ENCODE results near the gene PLEKHA8.

The PLEKHA8 gene

DNA sequence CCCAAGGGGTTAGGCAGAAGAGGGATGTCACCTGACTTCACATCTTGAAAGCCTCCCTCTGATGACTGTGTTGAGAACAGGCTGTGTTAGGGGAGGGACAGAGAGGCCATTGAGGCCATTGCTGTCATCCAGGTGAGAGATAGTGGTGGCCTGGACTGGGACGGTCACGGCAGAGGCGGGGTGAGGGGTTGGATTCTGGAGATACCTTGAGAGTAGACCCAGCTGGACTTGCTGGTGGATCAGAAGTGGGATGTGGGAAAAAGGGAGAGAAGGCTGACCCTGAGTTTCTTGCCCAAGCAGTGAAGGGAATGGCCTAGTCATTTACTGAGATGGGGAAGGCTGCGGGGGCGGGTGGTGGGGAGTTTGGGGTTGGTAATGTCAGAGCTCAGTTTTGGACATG, 120.2 kb downstream of the PLEKHA8 start:
- no peak for DNase-seq

DNA sequence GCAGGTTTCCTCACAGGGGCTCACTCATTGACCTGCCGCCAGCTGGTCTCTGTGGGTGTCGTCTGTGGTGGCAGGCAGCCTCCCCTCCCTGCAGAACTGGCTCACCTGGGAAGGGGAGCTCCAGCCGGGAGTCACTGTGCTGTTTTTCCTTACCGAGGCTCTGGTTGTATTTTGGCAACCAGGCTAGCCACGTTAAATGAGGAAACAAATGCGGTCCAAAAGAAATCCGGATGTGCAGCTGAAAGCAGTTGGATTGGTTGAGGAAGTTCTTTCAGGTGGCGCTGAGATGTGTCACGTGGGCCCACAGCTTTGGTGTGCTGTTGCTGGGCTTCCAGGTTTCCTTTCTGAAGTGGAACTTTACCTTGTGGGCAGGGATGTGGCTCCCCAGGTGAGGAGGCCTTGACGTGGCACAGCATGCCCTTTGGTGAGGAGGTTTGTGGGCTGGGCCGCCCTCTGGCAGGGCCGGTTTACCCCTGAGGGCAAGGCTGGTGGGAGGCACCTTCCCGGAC, 120.8 kb downstream of the PLEKHA8 start:
- DNase-seq, result no peak

DNA sequence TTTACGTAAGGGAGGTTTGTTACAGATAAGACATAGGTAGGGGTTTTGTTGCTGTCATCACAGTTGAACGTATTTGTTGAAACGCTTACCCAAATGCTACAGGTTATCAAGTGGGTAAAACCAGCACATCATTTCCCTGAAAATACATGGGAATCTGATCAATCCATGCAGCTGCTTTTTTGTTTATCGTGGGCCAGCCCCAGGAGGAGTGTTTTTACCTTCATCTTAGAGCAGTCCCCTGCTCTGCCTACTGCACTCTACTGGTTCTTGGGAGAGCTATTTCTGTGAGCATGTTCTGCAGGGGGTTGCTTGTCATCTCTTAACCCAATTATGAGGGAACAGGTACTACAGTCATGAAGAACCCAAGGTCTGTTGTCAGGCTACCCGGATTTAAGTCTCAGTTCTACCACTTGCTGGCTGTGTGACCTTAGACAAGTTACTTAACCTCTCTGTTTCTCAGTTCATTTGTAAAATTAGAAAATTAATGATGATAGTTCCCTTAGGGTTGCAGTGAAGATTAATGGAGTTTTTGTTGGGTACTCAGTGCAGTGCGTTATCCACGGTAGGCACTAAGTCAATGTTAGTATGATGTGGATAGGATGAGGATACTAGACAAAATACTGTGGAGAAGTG, 121.5 kb downstream of the PLEKHA8 start:
- DNase-seq, result no peak

DNA sequence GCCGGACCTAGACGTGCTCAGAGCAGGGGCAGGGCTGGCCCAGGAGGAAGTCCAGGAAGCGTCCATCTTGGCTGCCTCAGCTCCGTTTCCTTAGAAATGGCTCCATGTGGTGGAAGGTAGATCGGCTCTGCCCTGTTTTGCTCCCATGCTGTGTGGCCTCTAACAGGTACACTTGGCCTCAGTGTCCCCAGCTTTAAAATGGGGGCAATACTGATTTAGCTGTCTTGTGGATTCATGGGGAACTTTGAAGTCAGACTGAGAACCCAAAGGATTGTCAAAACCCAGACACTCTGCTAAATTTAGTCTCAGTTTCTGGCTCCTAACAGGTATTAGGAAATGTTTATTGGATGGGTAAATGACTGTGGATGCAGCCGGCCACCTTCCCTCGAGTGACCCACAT, 122.5 kb downstream of the PLEKHA8 start:
- DNase-seq, result no peak

DNA sequence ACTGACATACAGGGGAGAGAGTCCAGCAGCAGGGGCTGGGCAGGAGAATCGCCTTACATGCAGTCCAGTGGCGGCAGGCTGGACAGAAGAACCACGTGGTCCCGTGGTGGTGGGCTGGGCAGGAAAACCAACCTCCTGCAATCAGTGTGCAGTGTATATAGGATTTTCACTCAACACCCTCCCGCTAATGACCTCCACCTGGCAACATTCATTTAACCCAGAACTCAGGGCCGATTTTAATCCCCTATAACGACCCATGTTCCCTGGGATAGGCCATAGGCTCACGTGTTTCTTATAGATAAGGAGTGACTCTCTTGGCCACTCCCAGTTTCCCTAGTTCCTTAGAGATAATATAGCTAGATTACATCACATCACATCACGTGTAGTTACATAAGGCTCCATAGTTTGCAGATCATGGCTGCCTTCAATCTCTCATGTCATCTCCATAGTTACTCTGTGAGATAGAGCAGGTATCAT, 125.9 kb downstream of the PLEKHA8 start:
- DNase-seq, result peak; percentile 69

DNA sequence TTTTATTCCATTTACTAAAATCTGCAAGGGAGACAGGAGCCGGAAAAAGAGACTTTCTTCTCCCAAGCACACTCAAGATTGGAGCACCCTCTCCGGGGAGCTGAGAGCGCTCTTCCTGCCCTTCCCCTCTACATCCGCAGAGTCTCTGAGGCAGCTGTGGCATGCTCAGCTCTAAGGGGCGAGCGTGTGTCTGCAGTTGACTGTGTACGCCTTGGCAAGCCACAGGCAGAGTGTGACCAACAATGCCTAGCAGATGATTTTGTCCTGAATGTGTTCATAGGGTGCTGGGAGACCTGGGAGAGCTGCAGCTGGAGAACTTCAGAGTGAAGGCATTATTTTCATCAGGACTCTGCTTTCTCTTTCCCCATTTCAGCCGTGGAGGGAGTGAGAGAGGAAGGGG, 127.3 kb downstream of the PLEKHA8 start:
- no peak for DNase-seq

DNA sequence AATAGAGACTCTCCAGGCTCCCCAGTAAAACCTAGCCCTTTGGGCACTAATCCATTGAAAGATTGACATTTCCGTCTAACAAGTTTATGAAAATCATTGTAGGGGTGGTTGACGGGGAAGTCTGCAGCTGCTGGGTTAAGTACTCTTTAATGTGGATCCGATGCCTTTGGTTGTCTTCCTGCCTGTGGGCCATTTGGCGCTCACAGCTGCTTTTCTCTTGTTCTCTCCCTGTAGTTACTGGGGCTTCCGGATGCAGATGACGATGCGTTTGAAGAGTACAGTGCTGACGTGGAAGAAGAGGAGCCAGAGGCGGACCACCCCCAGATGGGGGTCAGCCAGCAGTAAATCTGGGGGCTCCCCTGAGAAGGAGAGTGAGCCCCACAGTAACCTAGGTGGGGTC, 129.0 kb downstream of the PLEKHA8 start:
- no peak for DNase-seq

DNA sequence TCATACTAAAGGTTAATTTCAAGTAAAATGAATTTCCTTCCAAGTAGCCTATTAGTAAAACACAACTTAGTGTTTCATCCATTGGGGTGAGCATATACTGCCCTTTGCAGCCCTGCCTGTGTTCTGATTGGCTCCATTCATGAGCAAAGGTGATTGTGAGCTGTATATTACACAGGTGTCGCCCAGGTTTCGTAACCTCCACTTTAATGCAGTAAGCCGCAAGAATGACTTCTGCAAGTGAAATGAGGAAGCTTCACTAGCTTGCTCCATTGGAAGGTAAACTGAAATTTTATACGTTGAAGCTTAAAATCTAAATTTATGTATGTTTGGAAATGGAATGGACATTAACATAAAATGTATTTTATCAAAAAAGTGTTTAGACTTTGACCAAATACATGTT, 131.0 kb downstream of the PLEKHA8 start:
- no peak for DNase-seq

DNA sequence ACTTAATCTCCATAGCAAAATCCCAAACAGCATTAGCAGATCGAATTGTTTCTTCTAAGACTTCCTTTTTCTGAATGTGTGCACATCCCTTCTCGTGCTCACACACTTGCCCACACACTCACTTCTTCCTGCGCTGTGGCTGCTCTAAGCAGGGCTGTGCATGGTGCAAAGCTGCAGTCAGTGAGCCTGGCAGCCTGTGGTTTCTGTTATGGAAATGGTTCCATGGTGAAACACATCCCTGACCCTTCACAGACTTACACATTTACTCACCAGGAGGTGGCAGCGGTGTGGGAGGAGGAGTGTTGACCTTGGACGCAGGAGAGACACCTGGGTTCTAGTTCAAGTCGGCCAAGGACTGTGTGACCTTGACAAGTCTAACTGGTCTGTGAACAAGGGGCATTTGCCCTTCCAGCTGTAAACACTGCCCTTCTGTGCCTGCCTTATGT, 131.5 kb downstream of the PLEKHA8 start:
- peak; percentile 73 for DNase-seq

DNA sequence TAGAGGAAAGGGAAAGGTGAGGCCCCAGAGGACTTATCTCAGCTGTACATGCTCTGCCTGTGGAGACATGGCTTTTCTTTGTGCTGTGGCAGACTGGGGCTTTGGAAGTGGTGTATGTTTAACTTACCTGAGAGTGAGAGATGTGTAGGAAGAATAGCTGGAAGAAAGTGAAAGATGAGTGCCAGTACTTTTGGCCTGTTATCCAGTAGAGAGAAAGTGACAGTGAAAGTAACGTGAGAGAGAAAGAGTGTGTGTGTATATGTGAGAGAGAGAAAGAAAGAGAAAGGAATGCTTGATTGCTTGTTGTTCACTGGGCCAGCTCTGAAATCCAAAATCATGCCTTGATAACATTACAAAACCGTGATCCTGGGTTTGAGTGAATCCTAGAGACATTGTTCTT, 132.1 kb downstream of the PLEKHA8 start:
- DNase-seq, result no peak

DNA sequence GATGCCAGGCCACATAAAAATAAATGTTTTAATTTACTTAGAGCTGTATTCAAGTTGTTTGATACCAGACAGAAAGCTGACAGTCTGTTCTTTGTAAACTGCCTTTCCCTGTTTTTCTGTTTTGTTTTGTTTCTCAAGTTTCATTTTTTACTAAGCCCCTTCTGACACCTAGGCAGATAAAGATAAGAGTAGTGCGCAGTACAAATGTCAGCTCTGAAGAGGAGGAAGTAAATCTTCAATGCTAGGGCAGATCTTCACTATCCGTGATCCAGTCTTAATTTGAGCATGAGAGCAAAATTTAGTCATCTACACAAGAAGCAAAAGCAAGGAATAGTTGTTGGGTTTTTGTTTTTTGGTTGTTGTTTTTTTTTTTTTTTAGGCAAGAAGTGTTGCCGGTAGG, 133.9 kb downstream of the PLEKHA8 start:
- DNase-seq, result peak; percentile 62

DNA sequence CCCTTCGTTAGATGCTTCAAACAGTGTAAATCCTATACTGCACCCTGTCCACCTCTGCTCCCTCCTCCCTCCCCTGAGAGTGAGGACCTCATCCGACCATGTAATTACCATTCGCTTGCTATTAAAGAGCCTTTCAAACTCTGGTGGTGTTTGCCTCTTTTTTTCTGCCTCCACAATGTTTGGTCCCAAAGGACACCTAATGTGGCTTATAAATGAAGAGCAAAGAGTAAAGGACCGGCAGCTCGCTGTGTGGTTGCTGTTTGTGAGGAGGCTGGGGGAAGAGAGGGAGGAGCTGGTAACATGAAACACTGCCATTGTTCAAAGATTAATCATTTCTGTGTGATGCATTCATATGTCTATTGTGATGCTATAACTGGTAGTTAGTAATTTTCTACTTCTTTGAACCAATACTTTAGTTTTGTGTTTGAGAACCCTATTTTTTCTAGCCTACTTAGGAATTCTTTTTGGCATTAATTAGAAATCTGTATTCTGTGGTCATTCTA, 134.5 kb downstream of the PLEKHA8 start:
- DNase-seq, result no peak

DNA sequence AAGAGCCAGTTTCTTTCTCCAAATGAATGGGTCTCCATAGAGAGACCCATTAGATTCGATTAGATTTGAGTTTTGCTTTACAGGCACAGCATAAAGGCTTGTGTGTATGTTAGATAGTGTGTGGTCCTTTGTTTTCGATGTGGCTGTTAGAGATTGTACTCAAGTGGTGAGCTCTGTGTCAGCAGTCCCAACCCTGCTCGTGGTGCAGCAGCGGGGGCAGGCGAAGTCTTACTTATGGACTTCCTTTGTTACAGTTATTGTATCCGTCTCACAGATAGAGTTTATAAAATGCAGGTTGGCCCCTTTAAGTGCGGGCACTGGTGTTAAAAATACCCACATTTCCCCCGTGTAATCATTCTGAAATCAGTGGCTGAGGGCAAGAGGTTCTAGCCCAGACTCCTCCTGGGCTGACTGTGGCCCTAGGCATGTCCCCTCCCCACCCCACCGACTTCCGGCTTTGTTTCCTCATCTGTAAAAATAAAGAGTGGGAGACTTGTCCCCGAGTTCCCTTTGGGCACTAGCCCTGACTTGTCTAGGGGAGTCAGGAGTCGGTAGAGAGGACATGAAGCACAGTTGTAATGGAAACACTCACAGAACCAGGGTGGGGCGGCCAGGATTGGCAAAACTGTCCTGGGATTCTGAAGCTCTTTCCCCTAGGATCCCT, 135.2 kb downstream of the PLEKHA8 start:
- peak; percentile 85 for DNase-seq

DNA sequence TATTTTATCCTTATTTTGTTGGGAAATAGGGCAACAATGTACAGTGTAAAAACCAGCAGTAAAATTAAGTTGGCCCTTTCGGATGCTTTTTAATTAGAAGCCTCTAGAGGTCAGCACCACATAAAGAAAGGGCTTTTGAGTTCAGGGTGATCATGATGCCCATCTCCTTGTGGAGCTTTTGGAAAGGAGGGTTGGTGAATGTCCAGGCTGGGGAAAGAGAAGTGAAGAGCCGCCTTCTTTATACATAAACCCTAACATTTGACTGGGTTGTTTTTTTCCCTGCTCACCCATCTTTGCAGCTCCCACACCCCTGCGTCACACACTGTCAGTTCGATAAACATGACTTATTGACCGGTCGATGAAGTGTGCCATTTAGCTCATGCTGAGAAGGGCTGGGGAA, 136.4 kb downstream of the PLEKHA8 start:
- DNase-seq, result peak; percentile 87

DNA sequence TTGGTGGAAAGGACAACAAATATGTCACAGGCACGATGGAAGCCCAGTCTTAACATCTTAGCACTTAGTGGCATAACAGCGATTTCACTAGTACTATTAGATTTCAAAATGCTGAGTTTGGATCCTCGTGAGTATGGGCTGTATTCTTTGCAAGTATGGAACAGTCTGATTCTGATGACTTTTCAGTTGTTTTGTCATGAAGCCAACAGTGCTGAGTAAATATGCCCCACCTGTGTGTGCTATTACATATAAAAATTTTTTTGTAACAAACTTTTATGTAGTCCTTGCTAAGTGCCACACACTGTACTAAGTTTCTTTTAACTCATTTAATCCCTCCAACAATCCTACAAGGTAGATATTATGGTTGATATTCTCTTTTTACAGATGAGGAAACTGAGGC, 137.4 kb downstream of the PLEKHA8 start:
- no peak for DNase-seq

DNA sequence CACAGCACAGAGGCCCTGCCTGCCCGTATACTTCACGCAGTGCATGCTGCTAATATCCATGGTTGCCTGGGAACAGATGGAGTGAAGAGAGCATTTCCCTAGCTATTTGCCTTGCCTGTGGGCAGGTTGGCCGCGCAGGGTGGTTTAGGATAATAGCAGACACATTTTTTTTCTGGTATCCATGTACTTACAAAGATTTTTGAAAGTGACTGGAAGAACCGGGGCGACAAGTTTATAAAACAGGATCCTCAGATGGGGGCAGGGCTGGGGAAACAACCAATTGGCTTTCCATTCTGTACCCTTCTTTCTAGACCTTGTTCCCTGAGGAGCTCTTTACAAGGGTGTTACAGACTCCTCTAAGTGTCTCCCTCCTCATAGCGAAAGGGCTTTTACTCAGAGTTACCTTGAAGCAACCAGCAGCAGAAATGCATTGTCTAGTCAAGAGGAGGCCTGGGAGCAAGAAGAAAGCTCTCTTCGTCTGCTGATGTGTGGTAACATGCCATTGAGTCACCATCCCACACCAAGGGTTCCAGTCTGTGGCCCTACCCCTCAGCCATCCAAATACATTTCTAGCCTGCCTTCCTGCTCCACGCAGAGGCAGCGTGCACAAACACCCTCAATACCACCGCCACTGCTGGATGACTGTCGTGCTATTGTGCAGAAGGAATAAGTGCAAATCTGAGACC, 138.1 kb downstream of the PLEKHA8 start:
- DNase-seq, result no peak

DNA sequence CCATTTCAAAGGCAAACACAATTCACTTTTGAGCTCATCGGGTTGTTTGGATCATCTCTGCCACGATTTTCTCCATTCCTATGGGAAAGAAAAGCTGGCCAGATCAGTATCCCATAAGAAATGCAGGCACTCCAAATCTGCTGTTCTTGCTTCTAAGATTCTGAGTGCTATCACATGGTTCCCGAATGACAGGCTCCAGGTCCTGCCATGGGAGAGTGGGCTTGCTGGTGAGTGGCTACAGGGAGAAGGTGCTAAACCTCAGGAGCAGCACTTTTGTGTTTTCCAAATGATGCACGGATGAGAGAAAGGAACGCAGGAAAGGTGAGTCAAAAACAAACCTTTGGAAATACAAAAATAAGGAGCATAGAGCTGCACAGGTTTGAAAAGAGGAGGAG, 138.6 kb downstream of the PLEKHA8 start:
- DNase-seq, result no peak

DNA sequence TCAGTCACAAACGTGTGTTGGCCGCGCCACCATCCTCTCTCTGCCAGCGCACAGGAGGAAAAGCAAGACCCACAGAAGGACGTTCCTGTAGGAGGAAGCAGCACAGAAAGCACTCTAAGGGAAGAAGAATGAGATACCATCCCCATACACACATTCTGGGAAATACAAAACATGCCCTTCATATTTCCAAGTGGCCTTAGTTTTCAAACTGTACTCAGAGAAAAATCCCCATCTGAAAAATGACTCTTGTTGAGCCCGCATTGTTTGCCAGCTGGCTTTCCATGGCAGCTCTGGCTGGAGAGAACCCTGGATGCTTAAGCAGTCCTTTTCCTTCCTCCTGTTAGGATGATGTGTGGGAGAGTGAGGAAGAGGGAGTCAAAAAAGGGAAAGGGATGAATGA, 139.7 kb downstream of the PLEKHA8 start:
- DNase-seq, result no peak

DNA sequence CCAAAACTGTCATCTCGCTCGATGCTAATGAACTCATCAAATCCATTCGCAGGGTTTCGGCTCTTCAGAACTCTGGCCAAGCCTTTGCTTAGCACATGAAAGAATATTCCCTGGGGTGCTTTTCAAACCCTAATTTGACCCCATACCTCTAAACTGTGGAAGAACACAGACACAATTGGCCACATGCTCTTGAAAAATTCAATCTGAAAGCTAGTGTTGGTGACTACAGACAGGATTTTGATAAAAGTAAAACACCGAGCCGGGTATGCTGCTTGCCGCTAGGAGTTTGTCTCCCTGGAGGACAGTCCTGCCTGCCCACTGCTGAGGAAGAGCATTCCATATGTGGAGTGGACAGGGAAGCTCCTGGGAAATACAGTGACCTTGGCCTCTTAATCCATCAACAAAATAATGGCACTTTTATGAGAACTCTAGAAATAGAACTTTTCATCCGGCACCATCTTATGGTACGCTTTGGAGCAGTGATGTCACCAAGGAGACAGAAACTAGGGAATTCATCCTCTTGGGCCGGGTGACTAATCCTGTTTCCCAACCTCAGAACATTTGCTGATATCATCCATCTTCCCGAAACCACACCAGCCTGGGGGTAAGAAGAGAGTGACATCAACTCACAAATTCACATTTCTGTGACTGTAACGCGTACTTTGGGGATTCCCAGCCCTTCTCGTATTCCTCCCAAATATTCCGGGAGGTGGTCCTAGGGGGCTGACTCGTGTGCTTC, 140.8 kb downstream of the PLEKHA8 start:
- DNase-seq, result no peak

DNA sequence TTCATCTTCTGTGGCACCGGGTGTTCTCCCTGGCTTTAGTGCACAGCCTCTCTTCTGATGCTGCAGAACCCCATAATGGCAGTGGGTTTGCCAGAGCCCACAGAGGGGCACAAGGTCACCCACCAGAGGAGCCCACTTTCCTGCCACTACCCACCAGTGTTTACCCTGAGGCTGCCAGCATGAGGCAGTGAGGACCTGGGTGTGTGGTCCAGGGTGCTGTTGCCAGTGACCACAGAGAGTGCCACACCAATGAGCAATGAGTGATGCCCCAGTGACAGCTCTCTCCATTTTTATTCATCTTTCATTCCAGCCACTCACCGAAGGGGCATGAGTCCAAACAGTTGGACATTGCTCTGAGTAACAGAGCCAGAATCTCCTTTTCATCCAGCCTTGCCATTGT, 141.4 kb downstream of the PLEKHA8 start:
- DNase-seq, result no peak

DNA sequence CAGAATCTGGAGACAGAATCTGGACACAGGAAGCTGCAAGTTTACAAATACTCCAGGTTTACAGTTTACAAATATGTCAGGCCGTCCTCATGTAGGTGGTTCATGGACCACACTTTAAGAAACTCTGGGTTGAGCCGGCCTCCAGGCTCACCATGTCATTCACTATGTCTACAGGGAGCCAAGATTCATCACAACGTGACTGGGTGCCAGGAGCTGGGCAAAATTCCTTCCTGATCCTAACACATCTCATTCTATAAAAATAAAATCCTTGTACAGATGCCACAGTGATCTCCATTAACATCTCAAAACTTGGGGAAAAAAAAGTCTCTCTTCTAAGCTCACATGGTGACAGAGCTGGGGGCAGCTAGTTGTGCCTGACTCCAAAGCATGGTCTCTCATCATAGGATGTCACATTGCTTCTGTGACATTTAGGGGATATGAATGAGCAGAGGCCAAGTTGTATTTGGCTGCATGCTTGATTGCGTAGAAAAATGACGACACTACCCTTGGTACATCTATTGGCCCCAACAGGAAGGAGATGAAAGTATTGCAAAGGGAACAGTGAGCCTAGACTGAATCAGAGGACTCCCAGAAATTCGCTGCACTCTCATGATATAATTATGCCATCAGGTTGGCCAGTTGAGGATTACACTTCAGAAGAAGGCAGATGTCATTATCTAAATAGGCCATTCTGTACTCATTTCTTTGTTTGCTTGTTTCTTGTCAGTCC, 142.4 kb downstream of the PLEKHA8 start:
- DNase-seq, result no peak

DNA sequence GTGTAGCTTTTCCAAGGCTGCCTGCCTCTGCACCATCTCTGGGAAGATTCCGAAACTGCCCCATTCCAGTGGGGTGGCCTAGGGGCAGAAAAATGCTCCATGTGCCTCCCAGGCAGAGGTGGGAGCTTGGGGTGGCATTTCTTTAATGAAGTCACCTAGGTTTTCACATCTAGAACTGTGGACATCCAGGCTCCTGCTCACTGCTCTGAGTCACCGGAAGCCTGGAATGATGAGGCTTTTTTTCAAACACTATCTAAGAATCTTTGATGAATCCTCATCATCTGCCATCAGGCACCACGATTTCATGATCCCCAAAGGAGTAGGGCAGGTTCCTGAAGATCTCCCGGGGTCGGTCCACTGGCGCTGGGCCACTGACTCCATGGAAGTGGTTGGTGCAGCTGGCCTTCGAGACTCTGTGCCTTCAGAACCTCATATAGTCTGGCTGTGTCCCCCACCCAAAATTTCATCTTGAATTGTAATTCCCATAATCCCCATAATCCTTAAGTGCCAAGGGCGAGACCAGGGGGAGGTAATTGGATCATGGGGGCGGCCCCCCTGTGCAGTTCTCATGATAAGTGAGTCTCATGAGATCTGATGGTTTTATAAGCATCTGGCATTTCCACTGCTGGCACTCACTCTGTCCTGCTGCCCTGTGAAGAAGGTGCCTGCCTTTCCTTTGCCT, 143.7 kb downstream of the PLEKHA8 start:
- no peak for DNase-seq

Measured in hematopoietic multipotent progenitor cell treated with erythropoietin and hydrocortisone succinate and interleukin-3 and kit ligand, for 6 days (in vitro differentiated cells).